Measurements from ENCODE around the gene SPTLC3. TPM values are rescaled to one million over a fixed set of nuclear protein-coding genes. Genes with fewer than 3 reads are reported as not detected.

Gene SPTLC3
- total RNA-seq, 1 experiment from 2014 or later, result 0.03 TPM

DNA sequence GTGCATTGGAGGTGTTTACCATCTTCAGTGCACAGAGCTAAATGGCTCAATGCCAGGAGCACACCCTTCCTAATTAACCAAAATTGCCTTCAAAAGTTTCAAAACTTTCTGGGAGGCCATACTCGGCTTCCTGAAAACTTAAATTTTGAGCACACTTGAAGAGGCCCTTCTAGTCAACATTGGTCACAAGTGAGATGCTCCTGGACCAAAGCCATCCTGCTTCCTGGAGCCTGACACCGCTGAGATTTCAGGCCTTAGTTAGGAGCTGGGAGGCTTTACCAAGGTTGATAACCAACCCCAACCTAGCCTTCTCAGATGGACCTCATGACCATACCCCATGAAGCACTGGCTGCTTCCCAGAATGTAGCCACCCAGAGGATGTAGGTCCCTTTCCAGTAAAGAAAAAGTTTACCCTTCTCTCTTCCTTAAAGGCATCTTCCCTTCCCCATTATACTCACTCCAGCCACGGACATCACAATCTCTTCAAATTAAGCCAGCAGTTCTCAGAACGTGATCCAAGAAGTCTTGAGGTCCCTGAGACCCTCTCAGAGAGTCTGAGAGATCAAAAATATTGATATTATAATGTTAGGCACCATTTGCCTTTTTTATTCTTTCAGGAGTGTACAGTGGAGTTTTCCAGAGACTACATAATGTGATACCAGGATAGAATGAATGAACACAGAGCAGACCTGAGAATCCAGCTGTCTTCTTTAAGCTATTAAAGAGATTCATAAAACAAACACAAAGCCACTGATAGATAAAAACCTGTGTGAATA lies 32.8 kb upstream of the SPTLC3 start:
- in situ Hi-C loops (cut with HindIII; ENCODE audit: low pct_unique_long_range_greater_than_20kb, low sequenced_read_pairs) (no loop called here), intact Hi-C loops (cut with micrococcal nuclease; ENCODE audit: unreplicated experiment) (no loop called here)
- DNase-seq (ENCODE audit: low read depth, low spot score) (no peak), ATAC-seq (no peak)
- Histone ChIP-seq H3K9me3 (ENCODE audit: control insufficient read depth, insufficient read depth, low read depth, low read length) (no peaks in the 10 kb centered on the region), H3K4me1 (ENCODE audit: control insufficient read depth, insufficient read depth, low read length) (no peaks in the 10 kb centered on the region), H3K27ac (ENCODE audit: low read length) (no peak overlapping the region), H3K36me3 (ENCODE audit: control insufficient read depth, insufficient read depth, low read length) (no peaks in the 10 kb centered on the region), H3K4me3 (ENCODE audit: low read depth in 2 of 2, low read length in 2 of 2) (no peak overlapping the region), H3K27me3 (ENCODE audit: control insufficient read depth, insufficient read depth, low read length) (no peaks in the 10 kb centered on the region)
- TF ChIP-seq, protein P1, sequence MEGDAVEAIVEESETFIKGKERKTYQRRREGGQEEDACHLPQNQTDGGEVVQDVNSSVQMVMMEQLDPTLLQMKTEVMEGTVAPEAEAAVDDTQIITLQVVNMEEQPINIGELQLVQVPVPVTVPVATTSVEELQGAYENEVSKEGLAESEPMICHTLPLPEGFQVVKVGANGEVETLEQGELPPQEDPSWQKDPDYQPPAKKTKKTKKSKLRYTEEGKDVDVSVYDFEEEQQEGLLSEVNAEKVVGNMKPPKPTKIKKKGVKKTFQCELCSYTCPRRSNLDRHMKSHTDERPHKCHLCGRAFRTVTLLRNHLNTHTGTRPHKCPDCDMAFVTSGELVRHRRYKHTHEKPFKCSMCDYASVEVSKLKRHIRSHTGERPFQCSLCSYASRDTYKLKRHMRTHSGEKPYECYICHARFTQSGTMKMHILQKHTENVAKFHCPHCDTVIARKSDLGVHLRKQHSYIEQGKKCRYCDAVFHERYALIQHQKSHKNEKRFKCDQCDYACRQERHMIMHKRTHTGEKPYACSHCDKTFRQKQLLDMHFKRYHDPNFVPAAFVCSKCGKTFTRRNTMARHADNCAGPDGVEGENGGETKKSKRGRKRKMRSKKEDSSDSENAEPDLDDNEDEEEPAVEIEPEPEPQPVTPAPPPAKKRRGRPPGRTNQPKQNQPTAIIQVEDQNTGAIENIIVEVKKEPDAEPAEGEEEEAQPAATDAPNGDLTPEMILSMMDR (IDR thresholded peaks at IDR 0.05), result no peak
- TF ChIP-seq REST (IDR thresholded peaks at IDR 0.05; ENCODE audit: insufficient read depth in 1 of 2, low read depth in 2 of 2, low read length in 1 of 2) (no peak), POLR2AphosphoS5 (IDR thresholded peaks at IDR 0.05; ENCODE audit: low read depth, low read length) (no peak), TCF7L2 (IDR thresholded peaks at IDR 0.05; ENCODE audit: low read depth, low read length) (no peak)
- CTCF ChIA-PET, result no interaction called here
- POLR2A ChIA-PET, result no interaction called here
- BruUV-seq (replicated peaks), result no TSS peak

DNA sequence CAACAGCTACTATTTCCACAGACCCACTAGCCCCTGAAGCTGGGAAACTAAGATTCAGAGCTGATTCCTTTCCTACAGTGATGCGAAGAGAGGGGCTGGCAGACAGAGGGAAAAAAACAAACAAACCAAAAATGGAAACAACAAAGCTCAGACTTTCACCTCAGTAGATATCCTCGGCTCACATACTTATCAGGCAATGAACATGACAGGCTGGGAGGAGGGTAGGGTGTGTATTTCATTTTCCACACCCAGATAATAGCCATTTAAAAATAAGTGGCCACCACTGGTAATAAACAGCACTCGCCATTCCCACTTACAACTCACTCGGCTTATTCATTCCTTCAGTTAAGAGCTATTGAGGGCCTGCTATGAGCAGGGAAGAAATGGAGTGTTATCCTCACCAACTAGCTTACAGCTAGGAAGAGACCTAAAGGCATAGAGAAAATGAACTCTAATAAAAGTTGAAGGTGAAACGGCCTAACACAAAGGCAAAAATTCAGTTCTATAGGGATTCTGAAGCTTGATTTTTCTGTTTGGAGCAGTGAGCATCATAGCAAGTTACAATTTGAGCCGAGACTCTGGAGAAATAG lies 32.0 kb upstream of the SPTLC3 start:
- CTCF ChIA-PET, result no interaction called here
- TF ChIP-seq POLR2AphosphoS5 (IDR thresholded peaks at IDR 0.05; ENCODE audit: low read depth, low read length) (no peak), SIN3A (IDR thresholded peaks at IDR 0.05; ENCODE audit: borderline replicate concordance, insufficient read depth, low read depth, low read length) (no peak), TCF7L2 (IDR thresholded peaks at IDR 0.05; ENCODE audit: low read depth, low read length) (no peak), REST (IDR thresholded peaks at IDR 0.05; ENCODE audit: insufficient read depth in 1 of 2, low read depth in 2 of 2, low read length in 1 of 2) (no peak)
- TF ChIP-seq, protein P1 (IDR thresholded peaks at IDR 0.05), result no peak
- H3K9me3 ChIP-seq (ENCODE audit: control insufficient read depth, insufficient read depth, low read depth, low read length), result no peaks in the 10 kb centered on the region
- in situ Hi-C loops (cut with HindIII; ENCODE audit: low pct_unique_long_range_greater_than_20kb, low sequenced_read_pairs), result no loop called here
- H3K27me3 ChIP-seq (ENCODE audit: control insufficient read depth, insufficient read depth, low read length), result no peaks in the 10 kb centered on the region
- intact Hi-C loops (cut with micrococcal nuclease; ENCODE audit: unreplicated experiment), result no loop called here
- BruUV-seq (replicated peaks), result no TSS peak
- H3K27ac ChIP-seq (ENCODE audit: low read length), result no peak overlapping the region
- no peaks in the 10 kb centered on the region for H3K4me1 ChIP-seq (ENCODE audit: control insufficient read depth, insufficient read depth, low read length)
- POLR2A ChIA-PET, result no interaction called here
- DNase-seq (ENCODE audit: low read depth, low spot score) (no peak), ATAC-seq (no peak)
- H3K36me3 ChIP-seq (ENCODE audit: control insufficient read depth, insufficient read depth, low read length), result no peaks in the 10 kb centered on the region
- no peak overlapping the region for H3K4me3 ChIP-seq (ENCODE audit: low read depth in 2 of 2, low read length in 2 of 2)
